ENCODE measurements around the gene ADGRV1.
A peak's percentile ranks its signal among the peaks of the same experiment; 100 is the strongest.

Gene ADGRV1

DNA sequence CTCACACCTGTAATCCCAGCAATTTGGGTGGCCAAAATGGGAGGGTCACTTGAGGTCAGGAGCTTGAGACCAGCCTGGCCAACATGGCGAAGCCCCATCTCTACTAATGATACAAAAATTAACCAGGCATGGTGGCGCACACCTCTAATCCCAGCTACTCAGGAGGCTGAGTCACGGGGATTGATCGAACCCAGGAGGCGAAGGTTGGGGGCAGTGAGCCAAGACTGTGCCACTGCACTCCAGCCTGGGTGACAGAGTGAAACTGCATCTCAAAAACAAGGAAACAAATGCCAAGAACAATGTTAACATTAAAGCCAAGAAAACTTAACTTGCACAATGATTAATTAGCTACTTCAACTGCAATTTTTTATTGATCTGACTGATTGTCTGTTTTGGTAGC is 621.9 kb downstream of the ADGRV1 start:
- DNase-seq: no peak

DNA sequence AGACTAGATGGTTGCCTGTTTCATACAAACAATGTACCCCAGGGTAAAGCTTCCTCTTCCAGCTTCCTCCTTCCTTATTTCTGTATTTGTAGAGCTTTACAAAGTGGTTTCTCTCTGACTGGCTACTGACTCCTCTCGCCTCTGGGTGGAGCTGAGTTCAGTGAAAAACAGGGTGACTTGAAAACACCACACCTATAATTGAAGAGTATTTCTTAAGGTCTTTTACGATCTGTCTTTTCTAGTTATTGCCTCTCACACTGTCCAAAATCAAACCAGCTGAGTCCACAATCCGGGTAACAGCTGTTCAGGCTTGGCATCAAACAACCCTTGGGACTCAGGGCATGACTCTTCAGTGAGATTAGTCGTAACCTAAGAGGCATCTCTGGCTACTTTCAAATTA is 624.2 kb downstream of the ADGRV1 start:
- DNase-seq: no peak

DNA sequence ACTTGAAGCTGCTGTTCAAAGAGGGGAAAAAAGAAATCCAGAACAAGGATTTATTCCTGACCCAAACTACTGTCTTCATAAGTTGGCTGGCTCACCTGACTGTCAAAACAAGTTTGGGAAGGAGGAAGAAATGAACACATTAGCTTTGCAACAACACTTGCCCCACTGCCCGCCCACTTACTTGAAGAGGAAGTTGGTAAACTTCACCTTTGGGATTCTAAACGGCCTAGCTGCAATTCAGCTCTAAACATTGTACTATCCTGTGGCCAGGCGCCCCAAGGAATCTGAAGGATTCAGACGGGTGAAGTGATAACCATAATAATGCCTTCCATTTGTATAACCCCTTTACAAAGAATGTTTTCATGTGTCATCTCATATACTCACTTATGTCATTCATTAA is 625.1 kb downstream of the ADGRV1 start:
- DNase-seq: no peak

DNA sequence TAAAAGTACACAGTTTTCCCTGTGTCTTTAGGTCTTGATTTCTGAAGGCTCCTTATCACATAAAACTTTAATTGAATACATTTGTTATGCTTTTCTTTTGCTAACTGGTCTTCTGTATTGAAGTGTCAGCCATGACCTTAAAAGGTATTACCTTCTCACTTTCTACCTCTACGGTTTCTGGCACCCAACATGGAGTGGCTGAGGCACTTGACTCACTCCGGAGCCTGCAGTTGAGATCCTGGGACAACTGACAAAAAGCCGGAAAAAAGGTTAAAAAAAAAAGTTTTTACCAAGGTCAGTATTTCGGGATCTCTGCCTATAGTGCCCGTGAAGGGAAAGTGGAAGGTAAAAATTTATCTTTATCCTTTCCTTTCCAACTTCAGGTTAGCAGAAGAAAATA is 627.5 kb downstream of the ADGRV1 start:
- no peak for DNase-seq

DNA sequence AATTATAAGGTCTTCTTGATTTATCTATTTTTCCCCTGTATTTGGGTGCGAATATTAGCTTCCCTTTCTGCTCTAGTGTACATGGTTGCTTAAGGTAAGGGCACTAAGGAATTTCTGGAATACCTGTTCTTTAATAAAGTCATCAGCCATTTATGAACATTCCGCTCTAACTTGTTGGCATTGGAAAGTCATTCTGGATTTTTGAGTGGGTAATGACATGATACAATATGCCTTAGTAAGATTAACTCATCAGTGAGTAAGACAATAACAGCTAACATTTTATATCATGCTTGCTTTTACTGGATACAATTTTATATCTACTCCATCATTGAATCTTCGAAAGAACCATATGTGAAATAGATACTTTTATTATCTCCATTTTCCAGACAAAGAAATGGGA is 628.4 kb downstream of the ADGRV1 start:
- no peak for DNase-seq

DNA sequence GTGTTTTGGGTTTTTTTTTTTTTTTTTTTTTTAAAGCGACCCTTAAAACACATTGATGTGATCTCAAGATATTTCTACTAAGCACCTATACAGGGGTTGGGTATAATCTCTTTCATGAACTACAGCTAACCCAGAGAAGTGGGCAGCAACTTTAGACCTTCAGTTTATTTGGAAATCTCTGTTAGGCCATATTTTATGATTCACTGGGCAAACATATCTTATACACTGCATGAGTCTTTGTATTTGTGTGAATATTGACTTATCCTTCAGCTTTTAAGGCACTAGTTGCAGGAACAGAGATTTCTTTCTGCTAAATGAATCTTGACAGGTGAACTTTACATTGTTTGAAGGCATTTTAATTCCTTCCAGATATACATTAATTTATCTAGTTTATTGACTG is 630.2 kb downstream of the ADGRV1 start:
- no peak for DNase-seq

DNA sequence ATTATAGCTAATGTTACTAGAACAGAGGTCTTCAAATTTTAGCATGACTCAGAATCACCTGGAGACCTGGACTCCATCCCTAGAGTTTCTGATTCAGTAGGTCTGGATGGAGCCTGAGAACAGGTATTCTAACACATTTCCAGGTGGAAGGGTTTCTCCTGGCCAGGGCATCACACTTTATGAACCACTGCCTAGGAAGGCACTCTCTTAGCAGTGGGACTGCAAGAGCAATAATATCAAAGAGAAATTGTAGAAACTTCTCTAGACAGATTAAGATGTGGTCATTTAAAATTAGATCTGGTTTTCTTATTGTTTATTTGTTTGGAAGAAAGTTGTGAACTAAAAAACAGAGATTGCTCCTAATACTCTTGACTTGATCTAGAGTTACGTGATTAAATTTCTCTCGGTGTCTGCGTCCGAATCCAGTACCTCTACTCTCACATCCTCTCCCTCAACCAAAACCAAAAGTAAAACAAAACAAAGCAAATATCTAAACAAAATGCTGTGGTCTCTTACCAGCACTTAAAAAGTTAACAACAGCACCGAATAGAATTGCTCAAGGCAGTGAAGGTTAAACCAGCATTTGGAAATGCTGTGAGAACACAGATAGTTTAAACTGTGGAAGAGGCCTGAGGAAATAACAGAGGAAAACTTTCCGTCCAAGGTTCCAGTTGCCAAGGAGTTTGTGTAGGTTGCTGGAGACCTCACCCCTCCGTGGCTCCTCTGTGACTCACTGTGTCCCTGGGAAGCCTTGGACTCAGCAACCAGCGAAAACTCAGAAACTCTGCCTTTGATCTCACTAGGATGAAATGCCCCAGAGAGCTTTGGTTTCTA is 631.1 kb downstream of the ADGRV1 start:
- DNase-seq: no peak

DNA sequence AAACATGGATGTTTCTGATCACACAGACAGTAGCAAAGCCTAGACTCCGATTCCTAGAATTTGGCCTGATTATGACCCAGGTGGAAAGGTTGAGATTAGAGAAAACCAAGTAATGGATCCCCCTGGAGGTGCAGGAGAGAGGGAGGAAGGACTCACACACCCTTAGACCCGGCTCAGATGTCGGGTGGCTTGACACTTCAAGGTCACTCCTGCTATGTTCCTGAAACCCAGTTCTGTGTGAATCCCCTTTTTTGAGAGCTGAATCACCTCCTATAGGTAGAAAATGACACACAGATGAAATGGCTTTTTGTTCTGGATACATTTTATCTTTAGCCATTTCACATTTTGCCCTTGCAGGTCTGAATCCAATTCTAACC is 631.7 kb downstream of the ADGRV1 start:
- DNase-seq: no peak

DNA sequence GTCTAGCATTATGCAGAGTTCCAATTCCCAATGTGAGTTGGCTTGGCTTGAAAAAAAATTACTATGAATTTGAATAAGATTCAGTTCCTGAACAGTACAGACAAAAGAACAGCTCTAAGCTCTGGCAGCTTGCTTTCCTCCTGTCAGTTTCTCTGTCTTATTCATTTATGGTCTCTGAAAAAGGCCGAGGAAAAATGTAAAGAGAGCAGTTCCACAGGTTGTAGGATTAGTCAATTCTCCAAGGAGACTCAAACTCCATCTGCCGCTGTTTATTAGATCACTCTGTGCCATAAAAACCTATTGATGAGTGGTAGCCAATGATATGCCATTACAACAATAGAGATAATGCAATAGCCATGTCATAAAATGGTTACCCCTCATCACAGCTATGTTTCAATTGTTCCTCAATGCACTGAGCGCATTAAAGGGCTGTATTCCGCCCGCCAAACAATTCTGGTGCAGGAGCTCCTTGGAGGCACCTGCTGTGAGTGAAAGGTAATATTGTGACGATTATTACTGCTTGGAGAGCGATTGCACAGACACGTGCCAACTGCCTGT is 636.3 kb downstream of the ADGRV1 start:
- peak; percentile 41 for DNase-seq

DNA sequence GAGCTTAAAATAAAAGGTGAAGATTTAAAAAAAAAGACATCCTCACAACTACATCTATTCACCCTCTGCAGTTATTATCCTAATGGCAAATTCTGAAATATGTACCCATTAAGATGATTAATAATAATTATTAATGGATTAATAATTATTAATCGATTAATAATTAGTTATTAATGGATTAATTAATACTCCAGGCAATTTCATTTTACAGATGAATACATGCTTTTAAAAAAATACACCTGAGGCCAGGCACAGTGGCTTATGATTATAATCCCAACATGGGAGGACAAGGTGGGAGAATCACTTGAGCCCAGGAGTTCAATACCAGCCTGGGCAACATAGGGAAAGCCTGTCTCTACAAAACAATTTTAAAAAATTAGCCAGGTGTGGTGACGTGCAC is 642.1 kb downstream of the ADGRV1 start:
- no peak for DNase-seq

DNA sequence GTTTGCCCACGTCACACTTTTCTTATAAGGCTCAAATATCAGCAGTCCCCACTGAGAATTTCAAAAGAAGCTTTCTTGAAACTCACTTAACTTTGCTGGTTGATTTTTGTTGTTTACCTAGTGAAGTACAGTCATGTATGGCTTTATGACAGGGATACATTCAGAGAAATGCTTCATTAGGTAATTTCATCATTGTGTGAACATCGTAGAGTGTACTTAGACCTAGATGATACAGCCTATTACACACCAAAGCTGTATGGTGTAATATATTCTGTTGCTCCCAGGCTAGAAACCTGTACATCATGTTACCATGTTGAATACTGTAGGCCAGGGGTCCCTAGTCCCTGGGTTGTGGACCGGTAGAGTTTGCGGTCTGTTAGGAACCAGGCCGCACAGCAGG is 647.5 kb downstream of the ADGRV1 start:
- DNase-seq: no peak

DNA sequence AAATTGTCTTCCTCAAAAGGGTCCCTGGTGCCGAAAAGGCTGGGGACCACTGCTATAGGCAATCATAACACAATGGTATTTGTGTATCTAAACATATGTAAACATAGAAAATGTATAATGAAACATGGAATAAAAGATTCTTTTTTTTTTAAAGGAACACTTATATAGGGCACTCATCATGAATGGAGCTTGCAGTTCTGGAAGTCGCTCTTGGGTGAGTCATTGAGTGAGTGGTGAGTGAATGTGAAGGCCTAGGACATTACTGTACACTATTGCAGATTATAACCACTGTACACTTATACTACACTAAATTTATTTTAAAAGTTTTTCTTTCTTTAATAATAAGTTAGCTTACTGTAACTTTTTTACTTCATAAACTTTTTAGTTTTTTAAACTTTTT is 648.1 kb downstream of the ADGRV1 start:
- DNase-seq: no peak

DNA sequence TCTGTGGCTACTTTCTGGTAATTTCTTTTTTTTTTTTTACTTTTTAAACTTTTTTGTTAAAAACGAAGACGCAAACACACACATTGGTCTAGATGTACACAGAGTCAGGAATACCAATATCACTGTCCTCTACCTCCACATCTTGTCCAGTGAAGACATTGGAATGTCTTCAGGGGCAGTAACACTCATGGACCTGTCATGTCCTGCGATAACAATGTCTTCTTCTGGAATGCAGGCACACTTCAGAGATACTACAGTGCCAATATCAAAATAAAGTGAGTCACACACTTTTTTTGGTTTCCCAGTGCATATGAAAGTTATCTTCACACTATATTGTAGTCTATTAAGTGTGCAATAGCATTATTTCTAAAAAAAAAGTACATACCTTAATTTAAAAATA is 648.7 kb downstream of the ADGRV1 start:
- no peak for DNase-seq

DNA sequence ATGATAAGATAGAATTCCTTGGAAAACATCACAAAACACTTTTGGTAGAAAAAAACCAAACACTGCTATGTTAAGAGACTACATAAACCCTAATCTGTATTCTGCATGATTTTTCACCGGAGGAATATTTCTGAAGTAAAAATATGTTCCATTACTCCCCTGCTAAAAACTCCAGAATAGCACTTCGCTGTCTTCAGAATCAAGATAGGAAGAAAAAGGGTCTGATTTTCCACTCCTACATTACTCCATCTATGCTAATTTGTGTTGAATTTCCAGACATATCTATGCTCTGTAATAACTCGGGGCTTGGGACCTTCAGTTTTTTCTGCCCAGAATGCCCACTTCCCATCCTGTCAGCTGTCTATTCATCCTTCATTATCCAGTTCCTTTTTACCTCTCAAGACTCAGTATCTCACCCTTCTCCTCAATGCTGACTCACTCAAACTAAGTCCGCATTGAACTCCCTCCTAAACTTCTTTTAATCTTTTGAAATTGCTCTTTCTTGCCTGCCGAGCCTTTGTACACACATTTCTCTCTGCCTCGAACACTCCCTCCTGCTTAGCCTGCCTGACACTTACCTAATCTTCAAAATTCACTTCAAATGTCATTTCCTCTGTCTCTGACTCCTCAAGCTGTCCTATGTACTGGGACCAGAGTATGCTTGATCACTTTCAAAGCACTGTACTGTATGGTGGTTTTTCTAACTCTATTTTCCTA is 653.6 kb downstream of the ADGRV1 start:
- DNase-seq: no peak

DNA sequence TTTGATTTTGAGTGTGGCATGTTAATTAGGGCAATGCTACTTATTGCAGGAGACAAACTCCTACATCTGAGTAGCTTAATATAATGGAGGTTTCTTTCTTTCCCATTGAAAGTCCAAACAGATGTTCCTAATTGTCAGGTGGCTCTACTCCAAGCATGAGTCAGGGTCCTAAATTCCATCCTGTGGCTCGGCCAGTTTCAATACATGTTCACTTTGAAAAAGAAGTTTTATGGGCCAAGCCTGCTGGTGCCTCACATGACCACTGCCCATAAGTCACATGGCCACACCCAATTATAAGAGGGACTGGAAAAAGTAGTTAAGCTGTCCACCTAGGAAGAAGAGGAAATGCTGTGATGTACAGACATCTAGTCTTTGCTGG is 654.1 kb downstream of the ADGRV1 start:
- DNase-seq: no peak
